HG03432 (cell line): ENCODE data around the gene NXPH3.
A peak's percentile ranks its signal among the peaks of the same experiment; 100 is the strongest.
"Not testable (repeated sequence)": the region's sequence is repeated elsewhere in the genome, so short reads cannot be mapped to it uniquely, and the experiment has no call there.

Experiments
- ATAC-seq: cut with Tn5 transposase; IDR thresholded peaks from one replicate; pipeline ENCODE4 v1.9.1; 2021; ENCODE audit warnings: mild to moderate bottlenecking, moderate library complexity; ENCODE audit not compliant: unreplicated experiment

The NXPH3 gene

DNA sequence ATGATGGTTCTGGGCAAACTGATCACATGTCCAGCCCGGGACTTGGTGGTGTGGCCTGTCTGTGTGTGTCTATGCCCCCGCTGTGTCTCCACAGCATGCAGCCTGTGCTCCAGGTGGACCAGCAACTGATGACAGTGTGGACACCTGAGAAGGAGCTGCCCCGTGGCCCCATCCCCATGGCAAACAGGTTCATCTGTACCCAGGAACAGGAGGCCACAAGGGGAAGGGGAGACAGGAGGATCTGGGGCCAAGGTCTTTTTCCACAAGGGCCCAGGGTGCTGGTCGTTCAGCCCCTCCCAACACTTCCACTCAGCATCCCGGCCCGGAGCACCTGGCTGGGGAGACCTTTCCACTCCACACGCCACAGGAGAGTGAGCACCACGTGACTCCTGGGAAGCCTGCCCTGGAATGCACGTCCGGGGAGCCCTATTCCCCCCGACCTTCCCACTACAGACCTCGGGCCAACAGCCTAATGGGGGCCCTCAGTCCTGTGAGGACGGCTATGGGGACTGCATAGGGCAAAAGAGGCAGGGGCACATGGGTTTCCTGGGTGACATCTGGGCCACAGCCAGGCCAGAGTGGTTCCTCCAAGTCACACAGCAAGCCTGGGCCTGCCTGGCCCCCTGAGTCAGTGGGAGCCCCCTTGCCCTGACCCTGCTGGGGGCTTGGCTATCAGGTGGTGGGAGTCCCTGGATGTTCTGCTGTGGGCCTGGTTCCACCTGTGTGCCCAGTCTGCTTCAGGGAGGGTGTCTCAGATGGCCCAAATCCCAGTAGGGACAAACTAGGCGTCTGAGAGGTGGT lies 20.8 kb upstream of the NXPH3 start:
- no peak for ATAC-seq

- ATAC-seq = no peak
Observed at GRCh38 chr17:49555495-49556222, 20.0 kb upstream of the NXPH3 start.

GRCh38 chr17:49556223-49556943 lies 19.3 kb upstream of the NXPH3 start:
- no peak for ATAC-seq

DNA sequence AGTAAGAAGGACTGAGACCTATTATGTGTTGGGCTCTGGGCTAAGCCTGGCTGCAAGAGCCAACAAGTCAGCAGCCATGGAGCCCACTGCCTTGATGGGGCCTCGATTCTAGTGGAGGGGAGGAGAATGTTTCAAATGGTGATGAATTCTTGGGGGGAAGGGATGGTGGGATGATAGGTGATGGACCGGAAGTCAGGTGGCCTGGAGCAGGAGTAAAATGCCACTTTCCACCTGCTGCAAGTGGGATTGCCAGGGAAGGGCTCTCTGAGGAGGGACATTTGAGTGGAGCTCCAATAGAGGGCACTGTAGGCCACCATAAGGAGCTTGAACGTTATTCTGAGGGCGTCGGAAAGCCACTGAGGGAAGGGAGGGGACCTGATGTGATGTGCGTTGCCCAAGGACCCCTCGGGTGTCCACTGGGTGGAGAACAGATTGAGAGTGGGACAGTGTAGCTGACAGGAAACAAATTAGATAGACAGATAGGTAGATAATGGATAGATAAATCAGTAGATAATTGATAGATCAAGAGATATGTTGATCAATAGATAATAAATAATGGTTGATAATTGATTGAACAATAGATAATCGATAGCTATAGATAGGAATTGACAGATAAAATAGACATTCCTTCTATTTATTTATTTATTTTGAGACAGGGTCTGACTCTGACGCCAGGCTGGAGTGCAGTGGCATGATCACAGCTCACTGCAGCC lies 18.2 kb upstream of the NXPH3 start:
- no peak for ATAC-seq

DNA sequence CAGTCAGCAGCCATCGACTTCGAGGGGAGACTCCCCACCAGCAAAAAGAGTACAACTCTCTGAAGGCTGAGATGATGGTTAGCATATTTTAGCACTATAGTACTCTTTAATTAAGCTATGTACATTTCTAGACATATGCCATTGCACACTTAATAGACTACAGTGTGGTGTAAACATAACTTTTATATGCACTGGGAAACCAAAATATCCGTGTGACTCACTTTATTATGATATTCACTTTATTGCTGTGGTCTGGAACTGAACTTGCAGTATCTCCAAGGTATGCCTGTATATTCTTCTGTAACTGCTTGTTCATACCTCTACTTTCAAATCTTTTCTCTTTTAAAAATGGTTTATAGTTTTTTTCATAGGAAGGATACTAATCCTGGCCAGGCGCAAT lies 11.0 kb upstream of the NXPH3 start:
- ATAC-seq = no peak

DNA sequence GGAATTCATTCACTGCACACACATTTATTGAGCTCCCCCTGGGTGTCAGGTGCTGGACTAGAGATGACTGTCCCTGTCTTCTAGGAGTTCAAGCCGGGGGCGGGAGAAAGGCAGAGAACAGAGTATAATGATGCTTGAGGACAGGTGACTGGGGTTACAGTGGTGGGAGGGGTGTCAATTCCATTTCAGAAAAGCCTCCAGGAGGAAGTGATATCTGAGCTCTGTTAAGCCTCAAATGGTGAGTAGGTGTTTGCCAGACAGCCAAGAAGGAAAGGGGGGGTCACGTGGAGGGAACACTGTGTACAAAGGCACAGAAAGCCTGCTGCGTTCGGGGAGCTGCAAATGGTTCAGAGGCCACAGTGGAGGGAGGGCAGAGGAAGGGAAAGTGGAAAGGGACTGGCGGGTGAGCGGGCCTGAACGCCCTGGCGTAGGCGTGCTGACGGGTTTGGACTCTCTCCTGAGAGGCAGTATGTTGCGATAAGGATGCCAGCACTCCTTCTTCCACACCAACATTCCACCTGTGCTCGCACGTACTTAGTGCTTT lies 9.7 kb upstream of the NXPH3 start:
- no peak for ATAC-seq

DNA sequence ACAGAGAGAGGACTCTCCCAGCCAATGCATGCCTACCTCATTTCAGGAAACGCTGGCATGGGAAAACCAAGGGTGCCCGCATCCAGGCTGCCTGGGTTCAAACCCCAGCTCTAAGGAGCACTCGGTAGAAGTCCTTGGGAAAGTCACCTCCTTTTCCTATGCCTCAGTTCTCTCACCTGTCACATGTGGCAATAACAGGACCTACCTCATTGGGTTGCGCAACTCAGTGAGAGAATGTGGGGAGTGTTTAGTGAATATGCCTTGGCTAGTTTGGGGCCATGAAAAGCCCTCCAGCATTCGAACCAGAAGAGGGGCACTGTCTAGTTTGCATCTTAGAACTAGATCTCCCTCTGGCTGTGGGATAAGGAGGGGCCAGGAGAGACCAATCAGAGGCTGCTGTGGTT lies 9.0 kb upstream of the NXPH3 start:
- ATAC-seq = no peak

DNA sequence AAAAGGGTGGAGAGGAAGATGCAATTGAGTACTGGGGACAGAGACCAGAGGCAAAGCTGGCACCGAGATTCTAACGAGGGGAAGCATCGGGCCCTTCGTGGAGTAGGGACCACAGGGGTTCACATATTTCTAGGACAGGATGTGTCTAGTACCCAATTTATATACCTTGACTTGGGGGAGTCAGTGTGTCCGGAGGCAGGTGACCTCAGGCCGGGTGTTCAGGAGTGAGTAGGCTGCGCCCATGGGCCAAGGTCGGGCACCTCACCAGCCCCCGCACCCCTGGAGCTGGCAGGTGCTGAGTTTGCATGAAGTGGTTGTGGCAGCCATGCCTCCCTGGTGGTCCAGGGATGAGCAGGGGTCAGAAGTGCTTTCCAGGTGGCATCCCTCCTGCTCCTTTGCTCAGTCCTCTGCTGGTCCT lies 8.6 kb upstream of the NXPH3 start:
- no peak for ATAC-seq

DNA sequence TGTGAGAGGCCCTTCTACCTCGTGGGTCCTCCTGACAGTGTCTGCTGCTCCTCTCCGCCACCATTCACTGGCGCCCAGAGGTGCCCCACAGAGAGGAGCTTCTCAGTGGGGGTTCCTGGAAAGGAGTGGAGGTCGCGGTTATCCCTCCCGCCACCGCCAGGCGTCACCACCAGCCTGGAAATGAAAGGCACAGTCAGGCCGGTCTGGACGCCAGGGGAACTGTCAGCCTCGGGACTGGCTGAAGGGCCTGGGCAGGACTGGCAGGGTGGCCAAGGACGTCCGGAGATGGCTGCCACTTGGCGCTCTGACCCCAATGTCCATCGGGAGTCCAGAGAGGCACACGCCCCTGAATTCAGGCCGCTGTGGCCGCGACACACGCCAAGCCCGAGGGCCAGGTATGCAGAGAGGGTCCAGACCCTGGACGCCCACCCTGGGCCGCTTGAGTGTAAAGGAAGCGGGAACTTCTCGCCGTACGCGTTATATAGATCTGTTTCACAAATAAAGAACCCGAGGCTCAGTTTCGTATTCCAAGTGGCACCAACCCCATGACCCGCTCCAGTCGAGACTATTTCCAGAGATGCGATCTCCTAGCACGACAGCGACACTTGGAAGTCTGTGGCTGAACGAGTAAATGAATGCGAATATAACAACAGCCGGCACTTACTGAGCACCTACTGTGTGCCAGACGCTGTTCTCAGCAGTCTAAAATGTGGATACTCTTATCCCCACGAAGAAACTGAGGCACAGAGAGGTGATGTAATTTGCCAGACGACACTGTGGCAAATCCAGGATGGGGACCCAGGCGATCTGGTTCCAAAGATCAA lies 7.6 kb upstream of the NXPH3 start:
- ATAC-seq = no peak

DNA sequence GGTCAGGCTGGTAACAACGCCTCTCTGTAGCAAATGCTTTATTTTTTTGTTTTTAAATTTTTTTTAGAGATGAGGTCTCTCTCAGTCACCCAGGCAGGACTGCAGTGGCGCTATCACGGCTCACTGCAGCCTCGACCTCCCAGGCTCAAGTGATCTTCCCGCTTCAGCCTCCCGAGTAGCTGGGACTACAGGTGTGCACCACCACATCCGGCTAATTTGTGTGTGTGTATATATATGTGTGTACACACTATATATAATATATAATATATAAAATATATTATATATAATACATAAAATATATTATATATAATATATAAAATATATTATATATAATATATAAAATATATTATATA lies 7.0 kb upstream of the NXPH3 start:
- not testable (repeated sequence) for ATAC-seq

GRCh38 chr17:49570540-49571242 lies 5.0 kb upstream of the NXPH3 start:
- ATAC-seq = peak; percentile 4

DNA sequence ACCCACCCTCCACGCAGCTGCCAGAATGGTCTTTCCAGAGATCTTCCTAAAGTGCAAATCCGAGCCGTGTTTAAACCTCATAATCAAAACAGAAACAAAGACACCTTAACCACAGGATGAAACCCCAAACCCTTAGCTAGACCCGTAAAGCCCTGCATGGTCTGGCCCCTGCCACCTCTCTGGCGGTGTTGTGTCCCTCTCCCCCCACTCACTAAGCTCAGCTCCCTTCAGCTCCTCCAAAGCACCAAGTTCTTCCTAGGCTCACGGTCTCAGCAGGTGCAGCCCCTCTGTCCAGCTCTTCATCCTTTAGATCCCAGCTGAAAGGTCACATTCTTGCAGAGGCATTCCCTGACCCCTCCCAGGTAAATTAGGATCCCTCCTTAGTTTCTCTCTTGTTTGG lies 4.4 kb upstream of the NXPH3 start:
- ATAC-seq = no peak

- ATAC-seq = no peak
Observed at GRCh38 chr17:49571764-49572163, 3.9 kb upstream of the NXPH3 start.

GRCh38 chr17:49572226-49572625 lies 3.4 kb upstream of the NXPH3 start:
- no peak for ATAC-seq

GRCh38 chr17:49572806-49573420 lies 2.8 kb upstream of the NXPH3 start:
- ATAC-seq = no peak

DNA sequence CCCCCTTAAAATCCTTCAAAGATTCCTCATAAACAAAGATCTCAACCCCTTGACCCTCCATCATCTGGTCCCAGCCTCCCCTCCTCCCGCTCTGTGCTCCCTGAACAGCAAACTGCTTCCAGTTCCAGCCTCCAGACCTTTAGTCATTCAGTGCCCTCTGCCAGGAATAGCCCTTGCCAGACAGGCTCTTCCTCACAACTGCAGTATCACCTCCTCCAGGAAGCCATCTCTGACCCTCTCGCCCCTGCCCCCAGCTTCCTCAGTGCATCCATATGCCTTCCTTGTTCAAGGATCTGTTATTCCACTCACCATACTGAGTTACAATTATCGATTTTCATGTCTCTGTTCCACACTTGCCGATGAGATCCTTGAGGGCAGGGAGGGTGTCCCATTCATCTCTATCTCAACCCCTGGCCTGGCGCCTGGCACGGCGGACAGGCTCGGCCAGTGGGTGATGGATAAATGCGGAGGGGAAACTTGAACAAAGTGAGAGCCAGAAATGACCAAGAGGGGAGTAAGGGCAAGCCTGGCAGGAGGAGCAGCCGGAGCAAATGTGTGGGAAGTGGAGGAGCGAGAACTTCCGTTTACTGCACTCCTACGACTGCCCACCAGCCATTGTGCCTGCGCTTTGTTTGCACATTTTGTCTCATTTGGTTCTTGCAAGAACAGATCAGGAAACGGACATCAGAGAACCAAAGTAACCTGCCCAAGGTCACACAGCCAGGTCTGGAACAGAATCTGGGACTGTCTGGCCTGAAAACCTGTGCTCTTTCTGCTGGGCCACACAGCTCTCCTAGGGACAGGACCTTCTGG lies 2.0 kb upstream of the NXPH3 start:
- ATAC-seq = no peak

- no peak for ATAC-seq
Observed at GRCh38 chr17:49574323-49574781, 1.3 kb upstream of the NXPH3 start.
